ENCODE data around the gene TRAF7. TPM values are rescaled to one million over a fixed set of nuclear protein-coding genes. Genes with fewer than 3 reads are reported as not detected.

TRAF7 gene
- polyA plus RNA-seq, 3 donors = 5.9 to 41.9 (median 6.7) TPM

DNA sequence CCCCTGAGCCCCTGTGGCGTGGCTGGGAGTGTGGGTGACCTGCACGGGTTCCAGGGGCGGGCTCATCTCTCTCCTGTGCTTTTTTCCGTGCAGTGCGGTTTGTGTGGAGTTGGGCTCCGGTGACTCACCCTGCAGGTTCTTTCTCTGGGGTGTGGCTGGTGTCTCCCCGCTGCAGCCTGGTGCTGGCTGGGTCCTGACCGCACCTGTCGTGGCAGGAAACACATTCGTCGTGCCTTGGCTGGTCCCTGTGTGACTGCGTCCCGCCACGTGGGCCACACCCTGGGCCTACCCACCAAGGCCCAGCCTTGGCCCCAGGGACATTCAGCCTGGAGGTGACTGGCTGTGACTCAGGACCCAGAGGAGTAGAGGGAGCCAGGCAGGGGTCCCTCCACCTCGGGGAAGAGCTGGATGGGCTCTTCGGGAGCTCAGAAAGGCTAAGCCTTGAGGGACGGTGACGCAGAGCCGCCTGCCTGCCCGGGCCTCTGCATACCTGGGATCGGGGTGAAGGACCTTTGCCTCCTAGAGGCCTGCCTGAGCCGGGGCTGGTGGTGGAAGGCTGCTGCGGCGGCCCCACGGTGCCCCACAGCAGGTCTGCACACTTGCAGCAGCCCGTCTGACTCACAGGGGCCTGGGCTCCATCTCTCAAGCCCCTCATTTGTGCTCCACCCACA lies 7.8 kb downstream of the TRAF7 start:
- Histone ChIP-seq H3K4me1 (ENCODE audit: control insufficient read depth in 1 of 2, insufficient read depth in 2 of 2, low read length in 2 of 2) (no peaks in the 10 kb centered on the region), H3K36me3 (replicated peaks in 1 of 2; ENCODE audit: control insufficient read depth in 1 of 2, insufficient read depth in 2 of 2, low read length in 2 of 2) (peaks cover 31 to 36% of the 10 kb centered on the region in 2 donors), H3K27me3 (ENCODE audit: control insufficient read depth in 2 of 2, insufficient read depth in 2 of 2, low read length in 2 of 2) (no peaks in the 10 kb centered on the region), H3K27ac (ENCODE audit: low read depth in 1 of 2, low read length in 2 of 2) (no peak overlapping the region), H3K79me2 (ENCODE audit: insufficient read depth, low read length) (peaks cover 64% of the 10 kb centered on the region), H2AFZ (ENCODE audit: insufficient read depth, low read depth, low read length, poor library complexity, severe bottlenecking) (no peak overlapping the region), H3K4me3 (replicated peaks in 1 of 3; ENCODE audit: low read depth in 2 of 3, low read length in 3 of 3) (no peak overlapping the region), H3K4me2 (replicated peaks; ENCODE audit: extremely low read depth, low read length, poor library complexity, severe bottlenecking) (no peak overlapping the region), H3K9ac (ENCODE audit: insufficient read depth, low read length, poor library complexity, severe bottlenecking) (no peak overlapping the region), H3K9me3 (replicated peaks in 1 of 2; ENCODE audit: control insufficient read depth in 1 of 2, insufficient read depth in 1 of 2, low read length in 2 of 2) (peaks cover 0 to 7% of the 10 kb centered on the region in 2 donors), H4K20me1 (ENCODE audit: insufficient read depth, low read length) (peaks cover 68% of the 10 kb centered on the region)
- peaks cover 0 to 3% (median 0%) of the 10 kb centered on the region in 3 donors for H3K27me3 Mint-ChIP-seq (ENCODE audit: low read depth in 3 of 3)
- peaks cover 12 to 38% of the 10 kb centered on the region in 2 donors for H3K36me3 Mint-ChIP-seq
- intact Hi-C loops (cut with micrococcal nuclease) = no loop called here
- H3K27ac Mint-ChIP-seq = no peak overlapping the region
- DNase-seq = no peak
- 97% methylated on average over 18 of the region's 26 CpGs for WGBS (ENCODE audit: insufficient coverage)
- peak overlapping the region in 1 of 2 donors; percentile 41 for H3K4me3 Mint-ChIP-seq
- no peak for TF ChIP-seq CTCF (IDR thresholded peaks at IDR 0.05)
- H3K9me3 Mint-ChIP-seq = peaks cover 0 to 14% (median 4%) of the 10 kb centered on the region in 7 donors
- H3K4me1 Mint-ChIP-seq = peaks cover 3% of the 10 kb centered on the region

- no peak for TF ChIP-seq CTCF (IDR thresholded peaks at IDR 0.05)
- DNase-seq = no peak
- Mint-ChIP-seq H3K36me3 (peaks cover 15 to 56% of the 10 kb centered on the region in 2 donors), H3K4me3 (no peak overlapping the region), H3K27me3 (ENCODE audit: low read depth in 3 of 3) (peaks cover 0 to 3% (median 0%) of the 10 kb centered on the region in 3 donors), H3K27ac (peak overlapping the region in 4 of 7 donors; percentile 19 to 65 (median 55)), H3K4me1 (no peaks in the 10 kb centered on the region), H3K9me3 (peaks cover 0 to 14% (median 4%) of the 10 kb centered on the region in 7 donors)
- H3K9ac ChIP-seq (ENCODE audit: insufficient read depth, low read length, poor library complexity, severe bottlenecking) = no peak overlapping the region
- peaks cover 52 to 60% of the 10 kb centered on the region in 2 donors for H3K36me3 ChIP-seq (replicated peaks in 1 of 2; ENCODE audit: control insufficient read depth in 1 of 2, insufficient read depth in 2 of 2, low read length in 2 of 2)
- no peak overlapping the region for H3K4me3 ChIP-seq (replicated peaks in 1 of 3; ENCODE audit: low read depth in 2 of 3, low read length in 3 of 3)
- 95% methylated on average over 8 of the region's 12 CpGs for WGBS (ENCODE audit: insufficient coverage)
- H3K4me2 ChIP-seq (replicated peaks; ENCODE audit: extremely low read depth, low read length, poor library complexity, severe bottlenecking) = no peak overlapping the region
- H4K20me1 ChIP-seq (ENCODE audit: insufficient read depth, low read length) = peaks cover 46% of the 10 kb centered on the region
- H2AFZ ChIP-seq (ENCODE audit: insufficient read depth, low read depth, low read length, poor library complexity, severe bottlenecking) = no peak overlapping the region
- peaks cover 40% of the 10 kb centered on the region for H3K79me2 ChIP-seq (ENCODE audit: insufficient read depth, low read length)
- H3K9me3 ChIP-seq (replicated peaks in 1 of 2; ENCODE audit: control insufficient read depth in 1 of 2, insufficient read depth in 1 of 2, low read length in 2 of 2) = peaks cover 0 to 7% of the 10 kb centered on the region in 2 donors
- no peaks in the 10 kb centered on the region for H3K27me3 ChIP-seq (ENCODE audit: control insufficient read depth in 2 of 2, insufficient read depth in 2 of 2, low read length in 2 of 2)
- H3K4me1 ChIP-seq (ENCODE audit: control insufficient read depth in 1 of 2, insufficient read depth in 2 of 2, low read length in 2 of 2) = no peaks in the 10 kb centered on the region
- no peak overlapping the region for H3K27ac ChIP-seq (ENCODE audit: low read depth in 1 of 2, low read length in 2 of 2)
- intact Hi-C loops (cut with micrococcal nuclease) = no loop called here
These were observed 10.3 kb downstream of the TRAF7 start for GRCh38 chr16:2165861-2166260.

All from CD14-positive monocyte (primary cell).